OCI-M2 (cell line): ENCODE results near the gene TMBIM1.

ENCODE experiments used
- DNase-seq: peaks from one replicate; lab custom pipeline; 2025; ENCODE audit not compliant: unreplicated experiment; lab: John Stamatoyannopoulos, UW

Gene TMBIM1

DNA sequence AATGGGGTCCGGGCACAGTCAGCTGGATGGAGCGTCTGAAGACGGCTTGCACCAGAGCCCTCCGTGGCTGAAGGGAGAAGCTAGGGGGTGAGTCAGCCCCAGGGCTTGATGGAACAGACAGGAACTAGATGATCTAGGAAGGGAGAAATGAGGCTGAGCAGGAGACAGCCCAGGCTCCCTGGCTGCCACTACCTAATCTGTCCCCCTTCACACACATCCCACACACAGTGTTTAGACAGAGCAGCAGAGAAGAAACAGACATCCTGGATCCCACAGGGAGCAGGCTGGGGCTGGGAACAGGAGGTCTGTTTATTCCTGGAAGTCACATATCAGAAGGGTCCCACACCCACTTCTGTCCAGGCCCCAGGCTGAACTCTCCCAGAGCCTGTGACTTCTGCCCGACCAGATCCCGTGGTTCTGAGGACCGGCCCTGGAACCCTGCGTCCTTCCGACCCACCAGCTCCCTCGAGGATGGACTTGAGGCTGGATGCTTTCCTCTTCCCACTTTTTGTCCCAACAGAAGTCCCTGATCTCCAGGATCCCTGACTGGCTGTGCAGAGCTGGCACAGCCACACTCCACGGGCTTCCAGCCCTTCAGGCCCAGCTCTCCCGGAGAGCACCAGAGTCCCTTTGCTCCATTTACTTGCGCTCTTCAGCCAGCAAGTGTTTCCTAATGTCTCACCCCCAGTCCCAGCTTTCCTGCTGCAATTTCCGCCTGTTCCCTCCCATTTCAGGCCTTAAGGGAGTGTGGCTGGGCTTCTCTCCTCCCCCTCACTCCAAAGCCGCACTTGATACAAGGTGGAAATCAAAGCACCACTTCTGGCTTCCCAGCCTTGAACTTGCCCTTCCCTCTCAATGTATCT, 33.0 kb downstream of the TMBIM1 start:
- no peak for DNase-seq

DNA sequence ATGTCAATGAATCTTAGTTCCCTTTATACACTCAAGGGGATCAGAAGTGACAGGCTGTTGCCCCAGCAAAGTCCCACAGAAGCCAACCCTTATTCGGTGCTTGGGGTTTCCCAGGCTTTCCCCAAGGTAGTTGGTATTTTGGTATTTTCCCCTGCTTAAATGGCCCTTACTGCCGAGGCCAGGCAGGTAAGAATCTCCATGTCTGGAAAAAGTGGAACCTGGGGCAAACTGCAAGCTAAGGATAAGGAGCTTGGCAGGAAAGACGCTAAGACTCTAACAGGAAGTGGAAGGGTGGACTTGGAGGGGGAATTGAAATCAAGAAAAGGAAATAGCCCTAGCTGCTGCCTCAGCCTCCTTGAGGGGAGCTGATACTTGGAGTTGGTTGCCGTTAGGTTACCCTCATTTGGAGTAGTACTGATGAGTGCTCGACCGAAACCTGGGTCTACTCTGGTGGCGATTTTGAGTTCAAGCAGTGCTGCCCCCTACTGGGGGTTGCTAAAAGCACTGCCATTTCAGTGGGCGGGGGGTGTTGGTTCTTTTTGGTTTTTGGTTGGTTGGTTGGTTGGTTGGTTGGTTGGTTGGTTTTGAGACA, 34.8 kb downstream of the TMBIM1 start:
- DNase-seq = no peak

DNA sequence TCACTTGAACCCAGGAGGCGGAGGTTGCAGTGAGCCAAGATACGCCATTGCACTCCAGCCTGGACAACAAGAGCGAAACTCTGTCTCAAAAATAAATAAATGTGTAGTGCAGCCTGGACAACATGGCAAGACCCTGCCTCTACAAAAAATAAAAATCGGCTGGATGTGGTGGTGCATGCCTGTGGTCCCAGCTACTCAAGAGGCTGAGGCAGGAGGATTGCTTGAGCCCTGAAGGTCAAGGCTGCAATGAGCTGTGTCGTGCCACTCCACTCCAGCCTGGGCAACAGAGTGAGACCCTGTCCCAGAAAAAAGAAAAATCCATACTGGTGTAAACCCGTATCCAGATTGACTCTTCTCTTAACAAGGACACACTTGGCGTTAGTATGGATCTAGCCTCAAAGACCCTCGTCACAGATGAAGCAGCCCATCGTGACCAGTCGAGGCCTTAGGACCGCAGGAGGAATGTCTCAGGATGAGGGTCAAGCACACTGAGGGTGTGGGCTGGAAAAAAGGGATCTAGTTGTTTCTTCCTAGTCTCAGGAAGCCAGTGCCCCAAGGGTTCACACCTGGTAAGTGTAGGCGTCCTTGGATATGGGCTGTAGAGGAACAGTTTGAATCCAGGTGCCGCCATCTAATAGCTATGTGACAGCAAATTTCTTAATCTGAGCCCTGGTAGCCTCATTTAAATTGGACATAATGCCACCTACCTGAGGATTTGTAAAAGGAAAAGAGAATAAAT, 35.5 kb downstream of the TMBIM1 start:
- DNase-seq = no peak

DNA sequence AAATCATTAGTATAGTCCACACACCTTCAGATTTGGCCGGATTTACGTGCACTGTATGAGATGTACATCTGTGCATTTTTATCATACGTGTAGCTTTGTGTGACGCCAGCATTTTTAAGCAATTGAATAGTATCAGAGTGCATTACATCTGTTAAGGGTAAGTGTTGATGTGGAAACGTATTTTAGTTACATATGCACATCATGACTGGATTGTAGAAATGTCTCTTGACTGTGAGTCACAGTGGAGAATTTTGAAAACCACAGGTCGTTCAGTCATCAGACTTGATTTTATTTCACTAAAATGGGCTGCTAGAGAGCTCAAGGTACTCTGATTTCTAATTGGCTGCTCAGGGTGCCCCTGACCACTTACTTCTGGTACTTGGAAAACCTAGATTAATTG, 36.9 kb downstream of the TMBIM1 start:
- DNase-seq = no peak

DNA sequence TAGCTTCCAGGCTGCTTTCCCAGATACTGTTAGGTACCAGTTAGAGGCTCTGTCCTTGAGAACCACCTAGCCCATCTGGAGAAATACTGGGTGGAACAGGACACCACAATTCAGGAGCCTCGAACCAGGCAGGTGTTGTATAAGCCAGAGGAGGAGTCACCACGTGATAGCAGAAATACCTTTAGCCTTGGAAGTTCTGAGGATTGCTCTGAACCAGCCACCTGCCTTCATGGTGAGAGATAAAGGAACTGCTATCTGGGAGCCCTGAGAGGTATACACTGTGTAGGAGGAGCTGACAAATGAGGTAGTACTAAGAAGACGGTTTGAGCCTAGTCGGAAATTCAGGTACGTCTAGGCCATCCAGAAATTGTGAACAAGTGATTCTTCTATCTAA, 39.1 kb downstream of the TMBIM1 start:
- DNase-seq = no peak

DNA sequence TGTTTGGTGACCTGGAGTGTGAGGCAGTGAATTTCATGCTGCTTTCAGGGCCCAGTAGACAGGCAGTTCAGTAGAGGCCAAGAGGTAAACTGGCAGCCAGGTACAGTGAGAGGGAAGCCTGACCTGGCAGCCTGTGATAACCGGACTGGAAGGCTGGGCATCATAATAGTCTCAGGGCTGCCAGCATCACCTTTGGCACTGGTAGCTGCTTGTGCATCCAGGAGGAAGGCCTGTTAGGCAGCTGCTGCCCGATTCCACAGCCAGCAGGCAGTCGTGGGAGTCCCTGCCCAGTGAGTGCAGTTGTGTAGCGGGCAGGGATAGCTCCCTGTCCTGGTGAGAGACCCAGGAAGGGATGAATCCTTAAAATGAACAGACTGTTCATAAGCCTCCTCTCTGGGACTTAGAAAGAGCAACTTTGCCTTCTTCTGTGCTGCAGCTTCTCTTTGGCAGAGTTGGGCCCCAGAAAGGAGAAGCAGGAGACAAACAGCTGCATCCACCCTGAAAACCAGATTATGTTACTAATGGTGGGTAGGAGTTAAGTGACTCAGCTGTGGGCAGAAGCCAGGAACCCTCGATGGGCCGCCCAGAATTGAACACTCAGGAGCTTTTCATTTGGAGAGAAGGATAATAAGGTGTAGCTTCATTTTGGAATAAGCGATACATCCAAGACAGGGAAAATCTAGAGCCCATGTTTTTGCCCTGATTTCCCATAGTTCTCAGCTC, 39.6 kb downstream of the TMBIM1 start:
- no peak for DNase-seq

DNA sequence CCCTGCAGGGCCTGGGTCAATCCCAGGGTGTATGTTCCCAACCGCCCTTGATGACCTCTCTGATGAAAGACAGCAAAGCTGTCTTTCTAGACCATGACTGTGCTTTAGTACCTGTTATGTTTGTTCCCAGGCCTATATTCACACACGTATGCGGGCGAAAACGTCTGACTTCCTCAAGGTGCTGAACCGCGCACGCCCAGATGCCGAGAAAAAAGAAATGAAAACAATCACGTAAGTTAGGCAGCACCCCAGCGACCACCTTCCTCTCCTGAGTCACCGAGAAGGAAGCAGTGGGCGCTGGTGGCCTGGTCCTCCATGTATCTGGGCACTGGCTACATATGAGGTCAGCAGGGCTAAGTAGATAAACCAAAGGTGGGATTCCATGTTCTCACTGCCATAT, 42.6 kb downstream of the TMBIM1 start:
- DNase-seq = no peak

DNA sequence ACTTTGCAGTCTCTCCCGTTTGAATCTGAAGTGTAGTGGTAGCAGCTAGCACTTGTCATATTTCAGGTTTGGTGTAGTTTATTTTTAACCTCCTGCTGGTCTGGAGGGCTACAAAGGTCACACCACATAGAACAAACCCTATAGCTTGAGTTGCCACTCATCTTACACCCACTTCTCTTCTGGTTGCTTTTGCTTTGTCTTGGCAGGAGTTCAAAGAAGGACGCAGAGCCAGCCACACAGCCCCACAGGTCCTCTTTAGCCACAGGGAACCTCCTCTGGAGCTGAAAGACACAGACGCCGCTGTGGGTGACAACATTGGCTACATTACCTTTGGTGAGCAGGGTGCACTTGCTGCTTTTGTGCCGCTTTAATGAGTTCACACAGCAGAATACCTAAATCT, 47.1 kb downstream of the TMBIM1 start:
- DNase-seq = no peak

DNA sequence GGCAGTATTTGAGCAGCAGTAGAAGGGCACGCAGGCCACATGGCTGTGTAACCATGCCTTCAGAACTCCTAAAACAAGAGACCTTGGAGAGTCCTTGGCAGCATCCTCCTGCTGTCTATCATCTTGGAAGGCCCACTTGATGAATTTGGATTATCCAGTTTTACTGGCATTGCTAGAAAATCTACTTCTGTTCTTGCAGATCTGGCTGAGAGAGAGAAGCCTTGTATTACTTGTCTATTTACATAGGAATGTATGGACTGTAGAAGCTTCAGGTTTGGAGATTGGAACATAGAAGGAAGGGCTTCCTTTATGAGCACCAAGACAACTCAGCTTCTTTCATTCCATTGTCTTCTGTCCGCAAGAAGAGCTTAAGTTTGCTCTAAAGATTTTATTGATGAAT, 47.6 kb downstream of the TMBIM1 start:
- no peak for DNase-seq

DNA sequence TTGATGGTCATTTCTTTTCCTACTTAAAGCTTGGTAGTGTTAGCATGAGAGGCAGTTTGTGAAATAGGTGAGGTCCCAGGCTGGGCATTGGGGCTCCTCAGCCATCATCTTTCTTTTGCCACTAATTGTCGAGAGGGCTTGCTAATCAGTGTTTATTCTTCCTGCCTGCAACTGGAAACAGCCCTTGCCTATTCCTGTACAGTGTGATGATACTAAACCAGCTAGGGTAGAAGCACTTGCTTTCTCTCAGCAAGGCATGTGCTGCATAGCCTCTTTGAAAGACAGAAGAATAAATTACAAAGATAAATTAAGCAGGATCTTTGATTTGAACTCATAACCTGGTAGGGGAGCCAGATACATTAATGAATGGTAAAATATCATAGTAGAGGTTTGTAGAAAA, 48.1 kb downstream of the TMBIM1 start:
- no peak for DNase-seq

DNA sequence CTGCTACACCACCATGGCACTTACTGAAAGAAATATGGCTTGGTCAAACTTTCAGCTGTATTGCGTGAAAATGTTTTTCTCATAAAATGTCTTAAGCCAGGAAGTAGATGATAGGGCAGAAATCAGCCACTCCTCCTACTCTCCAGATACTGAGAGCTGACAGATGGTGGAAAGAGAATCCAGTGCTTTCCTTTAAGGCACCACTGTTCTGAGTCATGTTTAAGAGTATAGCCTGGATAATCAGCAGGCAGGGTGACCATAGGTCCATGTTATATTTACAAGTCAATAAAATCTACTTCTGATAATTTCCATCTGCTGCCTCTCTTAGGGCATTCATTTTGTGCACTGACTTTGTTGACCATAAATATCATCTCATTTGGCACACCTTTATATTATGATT, 53.4 kb downstream of the TMBIM1 start:
- DNase-seq = no peak

DNA sequence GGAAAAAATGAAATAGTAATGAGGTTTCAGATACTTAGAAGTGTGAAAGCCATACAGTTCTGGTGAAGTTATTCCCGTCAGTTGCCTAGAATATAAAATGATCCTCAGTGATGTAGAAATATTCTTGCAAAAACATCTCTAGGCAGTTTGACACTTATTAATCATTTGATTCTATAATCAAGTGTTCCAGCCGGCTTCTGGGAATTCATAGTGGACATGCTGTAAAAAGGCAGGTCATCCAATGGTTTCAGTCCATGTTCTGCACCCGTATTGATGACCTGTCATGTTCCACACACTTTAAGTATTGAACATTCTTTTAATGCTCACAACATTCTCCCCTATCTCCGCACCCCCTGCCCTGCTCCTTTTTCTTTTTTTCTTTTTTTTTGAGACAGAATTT, 55.5 kb downstream of the TMBIM1 start:
- no peak for DNase-seq

DNA sequence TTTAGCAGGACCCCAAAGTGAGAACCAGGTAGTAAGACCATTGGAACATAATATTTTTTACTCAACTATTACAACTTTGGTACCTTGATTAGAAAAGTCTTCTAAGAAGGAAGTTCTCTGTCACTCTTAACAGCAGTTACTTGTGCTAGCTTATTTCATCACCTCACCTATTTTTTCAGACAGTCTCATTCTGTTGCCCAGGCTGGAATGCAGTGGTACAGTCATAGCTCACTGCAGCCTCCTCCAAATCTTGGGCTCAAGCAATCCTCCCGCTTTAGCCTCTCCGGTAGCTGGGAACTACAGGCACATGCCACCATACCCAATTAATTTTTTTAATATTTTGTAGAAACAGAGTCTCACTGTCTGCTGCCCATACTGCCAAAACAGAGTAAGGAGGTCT, 57.3 kb downstream of the TMBIM1 start:
- DNase-seq = no peak

DNA sequence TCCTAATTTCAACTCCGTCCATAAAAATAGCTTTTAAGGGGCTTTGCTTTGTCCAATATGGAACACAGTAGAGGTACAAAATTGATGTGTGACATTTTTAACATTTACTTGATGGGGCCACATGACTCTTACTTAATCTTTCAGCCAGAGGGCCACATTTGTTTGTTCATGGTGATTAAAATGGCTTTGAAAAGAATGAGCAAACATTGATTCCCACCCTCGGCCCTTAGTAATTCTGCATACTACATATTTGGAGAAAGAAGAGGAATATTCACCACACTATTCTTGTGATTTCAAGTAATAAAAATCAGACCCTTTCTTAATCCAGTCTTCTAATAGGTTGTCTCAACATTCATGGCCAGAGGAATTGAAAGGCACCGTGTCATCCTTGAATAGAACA, 57.8 kb downstream of the TMBIM1 start:
- no peak for DNase-seq

DNA sequence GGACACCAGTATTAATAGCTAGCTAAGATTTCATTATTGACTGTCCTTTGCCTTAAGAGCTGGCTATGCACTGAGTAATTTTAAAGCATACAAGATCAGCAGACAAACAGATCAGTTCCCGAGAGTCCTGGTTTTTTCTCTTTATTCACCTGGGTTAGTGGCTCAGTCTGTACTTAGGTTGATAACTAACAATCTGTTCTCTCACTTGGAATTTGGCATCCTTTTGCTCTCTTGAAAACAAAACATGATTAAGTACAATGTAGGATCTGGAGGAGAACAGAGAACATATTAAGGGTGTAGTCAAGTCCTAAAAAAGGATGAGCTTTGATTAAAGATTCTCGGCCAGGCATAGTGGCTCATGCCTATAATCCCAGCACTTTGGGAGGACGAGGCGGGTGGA, 58.8 kb downstream of the TMBIM1 start:
- no peak for DNase-seq

DNA sequence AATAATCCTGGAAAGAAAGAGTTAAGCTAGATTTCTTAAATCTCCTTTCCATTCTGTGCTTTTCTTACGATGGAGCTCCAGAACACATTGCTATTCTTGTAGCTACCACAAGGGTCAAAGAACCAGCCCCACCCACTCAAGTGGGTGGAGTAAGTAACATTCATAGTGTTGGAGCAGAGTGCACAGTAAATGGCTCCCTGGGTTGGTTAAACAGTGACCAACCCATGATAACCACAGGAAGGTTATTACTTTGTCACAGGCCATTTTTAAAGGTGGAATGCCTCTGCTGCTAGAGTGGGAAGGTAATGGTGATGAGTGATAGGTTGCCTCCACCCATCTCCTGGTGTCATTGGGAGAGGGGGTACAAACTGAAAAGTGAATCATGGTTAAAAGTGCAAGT, 61.4 kb downstream of the TMBIM1 start:
- DNase-seq = no peak

DNA sequence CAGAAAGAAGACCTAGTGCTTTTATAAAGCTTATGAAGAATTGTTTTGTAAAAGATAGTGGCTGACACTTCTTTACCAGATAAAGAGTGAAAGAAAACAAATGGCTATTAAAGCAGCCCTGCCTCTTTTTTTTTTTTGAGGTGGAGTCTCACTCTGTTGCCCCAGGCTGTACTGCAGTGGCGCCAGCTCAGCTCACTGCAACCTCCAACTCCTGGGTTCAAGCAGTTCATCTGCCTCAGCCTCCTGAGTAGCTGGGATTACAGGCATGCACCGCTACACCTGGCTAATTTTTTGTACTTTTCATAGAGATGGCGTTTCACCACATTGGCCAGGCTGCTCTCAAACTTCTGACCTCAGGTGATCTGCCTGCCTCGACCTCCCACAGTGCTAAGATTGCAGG, 62.5 kb downstream of the TMBIM1 start:
- no peak for DNase-seq

DNA sequence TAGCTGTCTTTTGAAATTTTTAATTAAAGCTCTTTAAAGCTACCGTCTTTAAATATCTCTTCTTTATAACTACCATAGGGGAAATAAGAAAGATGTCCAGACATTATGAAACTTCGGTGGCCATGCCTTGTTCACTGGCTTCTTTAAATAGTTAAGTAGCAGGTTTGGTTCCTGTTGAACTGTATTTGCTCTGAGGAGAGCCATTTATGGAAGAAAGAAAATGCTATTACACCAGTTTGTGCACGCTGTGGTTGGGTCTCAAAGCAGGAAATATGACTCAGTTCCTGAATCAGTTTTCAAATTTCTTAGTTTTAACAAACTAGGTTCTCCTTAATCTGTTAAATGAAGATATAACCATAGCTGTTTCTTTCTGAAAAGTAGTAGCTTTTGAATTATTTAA, 63.1 kb downstream of the TMBIM1 start:
- DNase-seq = no peak

DNA sequence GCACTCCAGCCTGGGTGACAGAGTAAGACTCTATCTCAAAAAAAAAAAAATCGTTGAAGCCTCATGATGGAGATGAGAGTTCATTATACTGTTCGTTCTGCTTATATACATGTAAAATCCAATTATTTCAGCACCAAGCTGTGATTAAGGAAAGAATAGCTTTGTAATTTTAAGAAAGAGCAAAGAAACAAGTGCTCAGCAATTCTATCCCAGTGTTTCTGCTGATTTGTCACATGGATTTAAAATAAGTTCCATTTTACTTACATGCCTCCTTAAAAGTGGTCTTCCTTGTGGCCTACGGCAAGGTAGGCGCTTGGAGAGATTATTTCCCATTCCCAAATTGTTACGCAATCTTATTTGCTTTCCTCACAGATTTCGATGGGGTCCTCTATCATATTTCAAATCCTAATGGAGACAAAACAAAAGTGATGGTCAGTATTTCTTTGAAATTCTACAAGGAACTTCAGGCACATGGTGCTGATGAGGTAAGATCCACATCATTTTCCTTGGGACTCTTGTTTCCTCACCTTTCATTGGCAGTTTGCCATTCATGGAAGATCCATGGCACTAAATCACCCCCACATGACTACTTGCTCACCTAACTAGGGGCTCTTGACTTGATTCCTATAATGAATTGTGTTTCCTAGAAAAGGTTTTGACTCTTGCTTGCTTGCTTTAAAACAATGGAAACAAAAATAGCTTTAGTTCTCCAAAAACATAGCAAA, 63.8 kb downstream of the TMBIM1 start:
- DNase-seq = no peak

DNA sequence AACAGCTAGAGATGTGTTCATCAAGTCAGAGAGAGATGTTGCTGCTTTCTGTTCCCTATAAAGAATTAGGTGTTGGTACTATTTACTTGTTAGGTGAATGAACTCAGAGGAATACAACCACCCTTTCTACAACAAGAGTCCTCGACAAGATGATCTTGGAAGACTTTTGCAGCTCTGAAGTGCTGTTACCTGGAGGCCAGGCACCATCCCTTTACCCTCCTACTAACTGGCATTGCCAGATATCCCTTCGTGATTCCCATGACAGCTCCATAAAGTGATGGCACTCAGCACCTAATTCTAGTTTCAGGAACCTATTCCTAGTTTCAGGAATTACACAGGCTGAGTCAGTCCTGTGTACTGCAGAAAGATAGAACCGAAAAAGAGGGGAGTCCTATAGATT, 65.4 kb downstream of the TMBIM1 start:
- no peak for DNase-seq
